Renal cortical epithelial cell (primary cell): ENCODE results near the gene SLC18A3. TPM values are rescaled to one million over a fixed set of nuclear protein-coding genes. Genes with fewer than 3 reads are reported as not detected.
A peak's percentile ranks its signal among the peaks of the same experiment; 100 is the strongest.

Experiments used
- DNase-seq: peaks from one replicate; pipeline ENCODE4 v3.0.0-alpha.2; 2011; ENCODE audit warnings: low read depth
- total RNA-seq: library from RNA; depleted of rRNA; stranded (reverse); fragments of >200 nt; gene quantifications from 2 replicates; pipeline ENCODE4 v1.2.3, GENCODE V29; 2014

SLC18A3 gene
- 0.10 TPM in 1 of 2 replicates, not detected in the other for total RNA-seq

GRCh38 chr10:49610114-49610457 lies at the start of gene SLC18A3:
Gene SLC18A3 (plus strand): TSS chr10:49610310. CDS start chr10:49610741, 431 bp downstream.
- no peak for DNase-seq

- DNase-seq: no peak
Observed at GRCh38 chr10:49560526-49560925, 49.6 kb upstream of the SLC18A3 start.

- no peak for DNase-seq
Observed at GRCh38 chr10:49562893-49563292, 47.2 kb upstream of the SLC18A3 start.

GRCh38 chr10:49564461-49565009 lies 45.6 kb upstream of the SLC18A3 start:
- no peak for DNase-seq

GRCh38 chr10:49567810-49568209 lies 42.3 kb upstream of the SLC18A3 start:
- DNase-seq: no peak

- DNase-seq: no peak
Observed at GRCh38 chr10:49568235-49568634, 41.9 kb upstream of the SLC18A3 start.

GRCh38 chr10:49569031-49569631 lies 41.0 kb upstream of the SLC18A3 start:
- DNase-seq: peak; percentile 4

GRCh38 chr10:49571388-49571787 lies 38.7 kb upstream of the SLC18A3 start:
- peak; percentile 3 for DNase-seq

- DNase-seq: no peak
Observed at GRCh38 chr10:49572594-49573114, 37.5 kb upstream of the SLC18A3 start.

- no peak for DNase-seq
Observed at GRCh38 chr10:49575489-49576072, 34.5 kb upstream of the SLC18A3 start.

GRCh38 chr10:49577182-49577925 lies 32.8 kb upstream of the SLC18A3 start:
- no peak for DNase-seq

- no peak for DNase-seq
Observed at GRCh38 chr10:49578392-49578791, 31.7 kb upstream of the SLC18A3 start.

GRCh38 chr10:49579621-49580020 lies 30.5 kb upstream of the SLC18A3 start:
- peak; percentile 1 for DNase-seq

- DNase-seq: peak; percentile 2
Observed at GRCh38 chr10:49585387-49585786, 24.7 kb upstream of the SLC18A3 start.

GRCh38 chr10:49587981-49588380 lies 22.1 kb upstream of the SLC18A3 start:
- no peak for DNase-seq

- peak; percentile 27 for DNase-seq
Observed at GRCh38 chr10:49592726-49593563, 17.2 kb upstream of the SLC18A3 start.

- no peak for DNase-seq
Observed at GRCh38 chr10:49593564-49593875, 16.6 kb upstream of the SLC18A3 start.

GRCh38 chr10:49593998-49594397 lies 16.1 kb upstream of the SLC18A3 start:
- DNase-seq: no peak

GRCh38 chr10:49594594-49594993 lies 15.5 kb upstream of the SLC18A3 start:
- DNase-seq: peak; percentile 49

- no peak for DNase-seq
Observed at GRCh38 chr10:49595003-49595712, 15.0 kb upstream of the SLC18A3 start.
